HCT116 (cell line): ENCODE results near the gene CCDC54. TPM values are rescaled to one million over a fixed set of nuclear protein-coding genes. Genes with fewer than 3 reads are reported as not detected.
A peak's percentile ranks its signal among the peaks of the same experiment; 100 is the strongest.

Experiments used
- ATAC-seq: fragments of 200-7000 bp; cut with Tn5 transposase; 2 replicates; pipeline ENCODE4 v1.9.1; 2020; ENCODE audit warnings: mild to moderate bottlenecking, moderate library complexity
- BruUV-seq: library from RNA; stranded (reverse); fragments of 400-500 nt; replicated peaks from 2 replicates; lab custom pipeline; 2021; lab: Mats Ljungman, UMichigan
- CTCF ChIA-PET: fragments of 300-600 bp; sonication (Branson Sonifier 250); formaldehyde crosslinking; loops from one replicate; lab custom pipeline; 2021; ENCODE audit warnings: antibody characterized with exemption; lab: Charles Lee
- POLR2A ChIA-PET: fragments of 300-600, 350-600 bp; sonication (Branson Sonifier 250); formaldehyde crosslinking; loops from one replicate; lab custom pipeline; 2021; ENCODE audit warnings: antibody characterized with exemption; lab: Charles Lee
- RAD21 ChIA-PET, 2 experiments: fragments of 300-600 bp; sonication (Branson Sonifier 250); formaldehyde crosslinking; loops; one replicate each; lab custom pipeline; 2023; ENCODE audit warnings: low total read pairs in 2 of 2; ENCODE audit not compliant: uncharacterized antibody in 2 of 2, unreplicated experiment in 2 of 2, low non-redundant PET in 1 of 2; lab: Charles Lee
- DNase-seq: peaks from one replicate; pipeline ENCODE4 v3.0.0-alpha.2; 2010; ENCODE audit warnings: low read depth, low spot score
- H2AFZ ChIP-seq: fragments of 200-600 bp; shearing (Covaris generic), sonication (generic); 2 replicates; pipeline ENCODE4 v1.6.1; 2017; ENCODE audit warnings: low read depth, mixed run types, mixed read lengths, antibody characterized with exemption, low read length; ENCODE audit not compliant: poor library complexity, severe bottlenecking
- H3K27ac ChIP-seq: 2 replicates; pipeline ENCODE4 v1.5.1; 2012; ENCODE audit warnings: low read depth, low read length
- H3K27me3 ChIP-seq: fragments of 200-600 bp; sonication (generic); 2 replicates; pipeline ENCODE4 v1.6.1; 2016; ENCODE audit warnings: mixed run types, low read length, mixed read lengths; ENCODE audit not compliant: insufficient read depth
- H3K36me3 ChIP-seq, 2 experiments: fragments of 200-500 bp in 1 of 2; fragments of 200-600 bp in 1 of 2; sonication (Bioruptor generic) in 1 of 2; sonication (generic) in 1 of 2; 2 replicates each; pipeline versions ENCODE4 v1.5.1 to v1.6.1; 2014 to 2016; ENCODE audit warnings: low read length in 2 of 2, inconsistent platforms in 1 of 2, mixed read lengths in 1 of 2, mixed run types in 1 of 2; ENCODE audit not compliant: insufficient read depth in 2 of 2, control insufficient read depth in 1 of 2
- H3K4me1 ChIP-seq, 2 experiments: fragments of 200-600 bp in 1 of 2; sonication (generic) in 1 of 2; 2 replicates each; pipeline versions ENCODE4 v1.5.1 to v1.6.1; 2012 to 2017; ENCODE audit warnings: low read length in 2 of 2, inconsistent platforms in 1 of 2, mild to moderate bottlenecking in 1 of 2, mixed read lengths in 1 of 2, mixed run types in 1 of 2, moderate library complexity in 1 of 2; ENCODE audit not compliant: insufficient read depth in 2 of 2, control insufficient read depth in 1 of 2
- H3K4me2 ChIP-seq: fragments of 200-600 bp; sonication (generic); 2 replicates; pipeline ENCODE4 v1.6.1; 2017; ENCODE audit warnings: mixed run types, low read length, mixed read lengths
- H3K4me3 ChIP-seq, 2 experiments: fragments of 200-600 bp in 1 of 2; sonication (generic) in 1 of 2; replicated peaks in 1 of 2; 2 replicates each; pipeline ENCODE4 v1.5.1; 2011 to 2016; ENCODE audit warnings: low read length in 2 of 2, control low read depth in 1 of 2, low read depth in 1 of 2, mild to moderate bottlenecking in 1 of 2, mixed read lengths in 1 of 2, mixed run types in 1 of 2
- H3K79me2 ChIP-seq: fragments of 200-600 bp; sonication (generic); 2 replicates; pipeline ENCODE4 v1.6.1; 2017; ENCODE audit warnings: mild to moderate bottlenecking, mixed run types, low read length, moderate library complexity, mixed read lengths; ENCODE audit not compliant: insufficient read depth
- H3K9ac ChIP-seq: fragments of 200-600 bp; sonication (generic); 2 replicates; pipeline ENCODE4 v1.6.1; 2016; ENCODE audit warnings: low read length, mixed read lengths
- H3K9me2 ChIP-seq: fragments of 200-600 bp; sonication (generic), shearing (Covaris generic); 2 replicates; pipeline ENCODE4 v1.6.1; 2017; ENCODE audit warnings: mixed run types, mild to moderate bottlenecking, moderate library complexity; ENCODE audit not compliant: insufficient read depth
- H3K9me3 ChIP-seq, 2 experiments: fragments of 200-500 bp in 1 of 2; fragments of 200-600 bp in 1 of 2; sonication (Bioruptor generic) in 1 of 2; sonication (generic) in 1 of 2; 2 replicates each; pipeline ENCODE4 v1.6.1; 2014 to 2017; ENCODE audit warnings: low read length in 2 of 2, mixed read lengths in 2 of 2, inconsistent platforms in 1 of 2, low read depth in 1 of 2, mild to moderate bottlenecking in 1 of 2, mixed run types in 1 of 2, moderate library complexity in 1 of 2; ENCODE audit not compliant: control insufficient read depth in 1 of 2, insufficient read depth in 1 of 2
- H4K20me1 ChIP-seq: fragments of 200-600 bp; sonication (generic), shearing (Covaris generic); 2 replicates; pipeline ENCODE4 v1.6.1; 2017; ENCODE audit warnings: mixed run types, mild to moderate bottlenecking, moderate library complexity; ENCODE audit not compliant: insufficient read depth
- ATF3 ChIP-seq: IDR thresholded peaks from 2 replicates; pipeline ENCODE4 v1.6.1; 2012
- CBX3 ChIP-seq: IDR thresholded peaks from 2 replicates; pipeline ENCODE4 v1.6.1; 2012; ENCODE audit warnings: low read depth
- CEBPB ChIP-seq: IDR thresholded peaks from 2 replicates; pipeline ENCODE4 v1.6.1; 2012; ENCODE audit warnings: low read depth
- CTCF ChIP-seq, 3 experiments: fragments of 200-600 bp in 1 of 3; sonication (generic) in 1 of 3; IDR thresholded peaks in 2 of 3; conservative IDR thresholded peaks in 1 of 3; 2 replicates each; pipeline ENCODE4 v1.5.1; 2012 to 2017; ENCODE audit warnings: low read depth in 2 of 3, low read length in 2 of 3, antibody characterized with exemption in 1 of 3, borderline replicate concordance in 1 of 3, control low read depth in 1 of 3, mild to moderate bottlenecking in 1 of 3, mixed read lengths in 1 of 3, mixed run types in 1 of 3, moderate library complexity in 1 of 3; ENCODE audit not compliant: insufficient read depth in 1 of 3
- EGR1 ChIP-seq: IDR thresholded peaks from 2 replicates; pipeline ENCODE4 v1.6.1; 2012; ENCODE audit warnings: low read depth
- ELF1 ChIP-seq: IDR thresholded peaks from 2 replicates; pipeline ENCODE4 v1.6.1; 2012; ENCODE audit warnings: low read depth, borderline replicate concordance
- EZH2 ChIP-seq: fragments of 200-600 bp; sonication (generic); IDR thresholded peaks from 2 replicates; pipeline ENCODE4 v1.6.1; 2017; ENCODE audit warnings: antibody characterized with exemption, mixed run types
- EZH2phosphoT487 ChIP-seq: fragments of 200-600 bp; IDR thresholded peaks from 2 replicates; pipeline ENCODE4 v1.6.1; 2018; ENCODE audit warnings: antibody characterized with exemption, borderline replicate concordance
- FOSL1 ChIP-seq: IDR thresholded peaks from 2 replicates; pipeline ENCODE4 v1.6.1; 2012; ENCODE audit warnings: low read depth
- JUND ChIP-seq: IDR thresholded peaks from 2 replicates; pipeline ENCODE4 v1.6.1; 2012
- POLR2A ChIP-seq: IDR thresholded peaks from 2 replicates; pipeline ENCODE4 v1.7.0; 2011; ENCODE audit warnings: borderline replicate concordance; ENCODE audit not compliant: insufficient read depth, insufficient read length; ENCODE audit errors: extremely low read depth
- POLR2AphosphoS5 ChIP-seq: IDR thresholded peaks from 2 replicates; pipeline ENCODE4 v1.6.1; 2011; ENCODE audit warnings: mild to moderate bottlenecking, low read depth, low read length, moderate library complexity
- RAD21 ChIP-seq: IDR thresholded peaks from 2 replicates; pipeline ENCODE4 v1.6.1; 2012; ENCODE audit warnings: low read depth, mild to moderate bottlenecking
- SIN3A ChIP-seq: IDR thresholded peaks from 2 replicates; pipeline ENCODE4 v1.6.1; 2012; ENCODE audit warnings: low read depth
- SP1 ChIP-seq: IDR thresholded peaks from 2 replicates; pipeline ENCODE4 v1.6.1; 2012; ENCODE audit warnings: low read depth
- SRF ChIP-seq: IDR thresholded peaks from 2 replicates; pipeline ENCODE4 v1.6.1; 2012; ENCODE audit warnings: low read depth
- TCF7L2 ChIP-seq: IDR thresholded peaks from 2 replicates; pipeline ENCODE4 v1.7.0; 2011; ENCODE audit warnings: borderline replicate concordance, inconsistent platforms; ENCODE audit not compliant: insufficient read depth, insufficient read length; ENCODE audit errors: extremely low read depth
- YY1 ChIP-seq: IDR thresholded peaks from 2 replicates; pipeline ENCODE4 v1.6.1; 2011; ENCODE audit warnings: low read length, low read depth, moderate library complexity, mild to moderate bottlenecking; ENCODE audit not compliant: insufficient replicate concordance; ENCODE audit errors: extremely low read depth
- ZBTB33 ChIP-seq: IDR thresholded peaks from 2 replicates; pipeline ENCODE4 v1.6.1; 2011; ENCODE audit warnings: mild to moderate bottlenecking, low read length, moderate library complexity; ENCODE audit not compliant: insufficient replicate concordance; ENCODE audit errors: extremely low read depth
- ZFX ChIP-seq: fragments of 450-650 bp; IDR thresholded peaks from 2 replicates; pipeline ENCODE4 v1.6.1; 2017
- ZNF274 ChIP-seq: fragments of 200-500 bp; sonication (Bioruptor generic); IDR thresholded peaks from 2 replicates; pipeline ENCODE4 v1.6.1; 2014; ENCODE audit warnings: mild to moderate bottlenecking, low read depth, low read length, inconsistent platforms
- intact Hi-C: fragments of 100-400 bp; cut with micrococcal nuclease; formaldehyde crosslinking; loops from 2 replicates; pipeline ENCODE4 v1.10.0; 2022
- total RNA-seq: library from RNA; stranded (reverse); gene quantifications from one replicate; pipeline ENCODE4 v1.2.1, GENCODE V29; 2021; ENCODE audit not compliant: unreplicated experiment
- TF ChIP-seq, protein P1 (sequence below): IDR thresholded peaks from 2 replicates; pipeline ENCODE4 v1.6.1; 2012; ENCODE audit warnings: low read depth

Gene CCDC54
- total RNA-seq, 1 experiment from 2014 or later, result not detected

GRCh38 chr3:107367353-107367752 lies 9.9 kb upstream of the CCDC54 start:
- no peaks in the 10 kb centered on the region for H3K9me2 ChIP-seq
- ATAC-seq, result peak; percentile 70; the same call in 1 of the 2 replicates
- intact Hi-C loops, result no loop called here
- no peaks in the 10 kb centered on the region for H3K9me3 ChIP-seq
- peaks cover 7 to 16% of the 10 kb centered on the region in 2 experiments; a peak in 3 of 4 replicates for H3K4me1 ChIP-seq
- no peak overlapping the region for H3K4me3 ChIP-seq
- CTCF ChIA-PET, result no interaction called here
- no peak overlapping the region for H3K27ac ChIP-seq
- H4K20me1 ChIP-seq, result no peaks in the 10 kb centered on the region
- peak overlapping the region; percentile 88 for H2AFZ ChIP-seq
- DNase-seq, result peak; percentile 6
- no TSS peak for BruUV-seq
- H3K79me2 ChIP-seq, result no peaks in the 10 kb centered on the region
- no peaks in the 10 kb centered on the region for H3K27me3 ChIP-seq
- no peaks in the 10 kb centered on the region for H3K36me3 ChIP-seq
- POLR2A ChIA-PET, result no interaction called here
- RAD21 ChIA-PET, result interaction anchor here (0.6 to 0.9 kb wide), 2 partner anchors 95 to 1463 kb away, joined by 3 read pairs; no protein-coding TSS in a partner anchor
- H3K4me2 ChIP-seq, result peak overlapping the region; percentile 47
- H3K9ac ChIP-seq, result no peak overlapping the region
- TF ChIP-seq CEBPB, result no peak
- no peak for TF ChIP-seq RAD21
- TF ChIP-seq YY1, result no peak
- TF ChIP-seq POLR2AphosphoS5, result no peak
- peak; percentile 57 for TF ChIP-seq JUND
- TF ChIP-seq EZH2phosphoT487, result no peak
- TF ChIP-seq ZFX, result no peak
- no peak for TF ChIP-seq EGR1
- no peak for TF ChIP-seq EZH2
- TF ChIP-seq SIN3A, result no peak
- peak; percentile 32; the same call in 1 of the 2 replicates for TF ChIP-seq ELF1
- no peak for TF ChIP-seq TCF7L2
- TF ChIP-seq POLR2A, result no peak
- TF ChIP-seq, protein P1, sequence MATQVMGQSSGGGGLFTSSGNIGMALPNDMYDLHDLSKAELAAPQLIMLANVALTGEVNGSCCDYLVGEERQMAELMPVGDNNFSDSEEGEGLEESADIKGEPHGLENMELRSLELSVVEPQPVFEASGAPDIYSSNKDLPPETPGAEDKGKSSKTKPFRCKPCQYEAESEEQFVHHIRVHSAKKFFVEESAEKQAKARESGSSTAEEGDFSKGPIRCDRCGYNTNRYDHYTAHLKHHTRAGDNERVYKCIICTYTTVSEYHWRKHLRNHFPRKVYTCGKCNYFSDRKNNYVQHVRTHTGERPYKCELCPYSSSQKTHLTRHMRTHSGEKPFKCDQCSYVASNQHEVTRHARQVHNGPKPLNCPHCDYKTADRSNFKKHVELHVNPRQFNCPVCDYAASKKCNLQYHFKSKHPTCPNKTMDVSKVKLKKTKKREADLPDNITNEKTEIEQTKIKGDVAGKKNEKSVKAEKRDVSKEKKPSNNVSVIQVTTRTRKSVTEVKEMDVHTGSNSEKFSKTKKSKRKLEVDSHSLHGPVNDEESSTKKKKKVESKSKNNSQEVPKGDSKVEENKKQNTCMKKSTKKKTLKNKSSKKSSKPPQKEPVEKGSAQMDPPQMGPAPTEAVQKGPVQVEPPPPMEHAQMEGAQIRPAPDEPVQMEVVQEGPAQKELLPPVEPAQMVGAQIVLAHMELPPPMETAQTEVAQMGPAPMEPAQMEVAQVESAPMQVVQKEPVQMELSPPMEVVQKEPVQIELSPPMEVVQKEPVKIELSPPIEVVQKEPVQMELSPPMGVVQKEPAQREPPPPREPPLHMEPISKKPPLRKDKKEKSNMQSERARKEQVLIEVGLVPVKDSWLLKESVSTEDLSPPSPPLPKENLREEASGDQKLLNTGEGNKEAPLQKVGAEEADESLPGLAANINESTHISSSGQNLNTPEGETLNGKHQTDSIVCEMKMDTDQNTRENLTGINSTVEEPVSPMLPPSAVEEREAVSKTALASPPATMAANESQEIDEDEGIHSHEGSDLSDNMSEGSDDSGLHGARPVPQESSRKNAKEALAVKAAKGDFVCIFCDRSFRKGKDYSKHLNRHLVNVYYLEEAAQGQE, result no peak
- TF ChIP-seq SP1, result peak; percentile 19; the same call in 1 of the 2 replicates
- peak; percentile 71 for TF ChIP-seq FOSL1
- TF ChIP-seq ZBTB33, result no peak
- TF ChIP-seq CBX3, result no peak
- peak; percentile 75 for TF ChIP-seq SRF
- no peak for TF ChIP-seq ATF3
- no peak for TF ChIP-seq ZNF274
- TF ChIP-seq CTCF (IDR thresholded peaks at IDR 0.05 in 2 of 3, conservative IDR thresholded peaks at IDR 0.05 in 1 of 3; ENCODE audit: borderline replicate concordance in 1 of 3, insufficient read depth in 1 of 3, low read depth in 2 of 3, low read length in 2 of 3), result no peak
